Mesenchymal stem cell (in vitro differentiated cells and primary cell): ENCODE data around the gene TM9SF2.

Experiments used
- DNase-seq: peaks from one replicate; pipeline ENCODE4 v3.0.0-alpha.2; 2013
- H2AFZ ChIP-seq: one replicate; pipeline ENCODE4 v1.6.1; 2013; ENCODE audit warnings: low read depth, mild to moderate bottlenecking, control low read depth, inconsistent platforms, low read length, moderate library complexity
- H2AK5ac ChIP-seq: 2 replicates; pipeline ENCODE4 v1.6.1; 2013; ENCODE audit warnings: low read length, moderate library complexity, mild to moderate bottlenecking, inconsistent platforms; ENCODE audit not compliant: severe bottlenecking
- H2BK120ac ChIP-seq: one replicate; pipeline ENCODE4 v1.6.1; 2013; ENCODE audit warnings: low read depth, mild to moderate bottlenecking, inconsistent platforms, low read length, moderate library complexity
- H2BK12ac ChIP-seq, 2 experiments: one replicate each; pipeline ENCODE4 v1.6.1; 2013; ENCODE audit warnings: inconsistent platforms in 2 of 2, low read length in 2 of 2, mild to moderate bottlenecking in 2 of 2, moderate library complexity in 2 of 2, control low read depth in 1 of 2
- H2BK15ac ChIP-seq: one replicate; pipeline ENCODE4 v1.6.1; 2013; ENCODE audit warnings: mild to moderate bottlenecking, low read depth, inconsistent platforms; ENCODE audit not compliant: poor library complexity, severe bottlenecking
- H2BK5ac ChIP-seq: 2 replicates; pipeline ENCODE4 v1.6.1; 2013; ENCODE audit warnings: low read depth, mild to moderate bottlenecking, low read length, control low read depth, inconsistent platforms; ENCODE audit not compliant: poor library complexity, severe bottlenecking
- H3K14ac ChIP-seq, 2 experiments: one replicate each; pipeline ENCODE4 v1.6.1; 2013; ENCODE audit warnings: inconsistent platforms in 2 of 2, low read length in 2 of 2, control low read depth in 1 of 2, mild to moderate bottlenecking in 1 of 2, moderate library complexity in 1 of 2
- H3K18ac ChIP-seq, 2 experiments: one replicate each; pipeline ENCODE4 v1.6.1; 2013; ENCODE audit warnings: inconsistent platforms in 2 of 2, low read length in 2 of 2, control low read depth in 1 of 2, low read depth in 1 of 2, mild to moderate bottlenecking in 1 of 2
- H3K23ac ChIP-seq, 2 experiments: one replicate each; pipeline ENCODE4 v1.6.1; 2013; ENCODE audit warnings: inconsistent platforms in 2 of 2, low read length in 2 of 2, mild to moderate bottlenecking in 2 of 2, moderate library complexity in 2 of 2, control low read depth in 1 of 2
- H3K27ac ChIP-seq: 2 replicates; pipeline ENCODE4 v1.5.1; 2013; ENCODE audit warnings: mild to moderate bottlenecking, moderate library complexity, low read length, control low read depth, inconsistent platforms; ENCODE audit not compliant: poor library complexity, severe bottlenecking
- H3K27me3 ChIP-seq, 2 experiments: 2 replicates each; pipeline versions ENCODE4 v1.6.1 to v1.7.0; 2013; ENCODE audit warnings: low read length in 2 of 2, mild to moderate bottlenecking in 2 of 2, moderate library complexity in 2 of 2, control low read depth in 1 of 2, inconsistent platforms in 1 of 2; ENCODE audit not compliant: control insufficient read depth in 1 of 2, insufficient read depth in 1 of 2
- H3K36me3 ChIP-seq, 2 experiments: 2 replicates each; pipeline versions ENCODE4 v1.6.1 to v1.7.0; 2013; ENCODE audit warnings: low read length in 2 of 2, control low read depth in 1 of 2, inconsistent platforms in 1 of 2, low read depth in 1 of 2, mild to moderate bottlenecking in 1 of 2; ENCODE audit not compliant: insufficient read depth in 2 of 2, control insufficient read depth in 1 of 2
- H3K4ac ChIP-seq, 2 experiments: one replicate each; pipeline ENCODE4 v1.6.1; 2013; ENCODE audit warnings: inconsistent platforms in 2 of 2, low read length in 2 of 2, mild to moderate bottlenecking in 2 of 2, moderate library complexity in 2 of 2, control low read depth in 1 of 2, low read depth in 1 of 2
- H3K4me1 ChIP-seq: 2 replicates; pipeline ENCODE4 v1.6.1; 2013; ENCODE audit warnings: low read depth, low read length, control low read depth; ENCODE audit not compliant: control insufficient read depth, insufficient read depth
- H3K4me2 ChIP-seq: 2 replicates; pipeline ENCODE4 v1.6.1; 2013; ENCODE audit warnings: low read length, mild to moderate bottlenecking, inconsistent platforms; ENCODE audit not compliant: poor library complexity, severe bottlenecking
- H3K4me3 ChIP-seq, 2 experiments: 2 replicates each; pipeline versions ENCODE4 v1.5.1 to v1.7.0; 2013; ENCODE audit warnings: low read length in 2 of 2, mild to moderate bottlenecking in 2 of 2, control low read depth in 1 of 2, low read depth in 1 of 2; ENCODE audit not compliant: insufficient read depth in 1 of 2
- H3K79me1 ChIP-seq: replicated peaks from 2 replicates; pipeline ENCODE4 v1.6.1; 2013; ENCODE audit warnings: mild to moderate bottlenecking, control low read depth, low read length, inconsistent platforms; ENCODE audit not compliant: poor library complexity, severe bottlenecking
- H3K9ac ChIP-seq: 2 replicates; pipeline ENCODE4 v1.7.0; 2013; ENCODE audit warnings: mild to moderate bottlenecking, low read length, moderate library complexity
- H3K9me3 ChIP-seq: 2 replicates; pipeline ENCODE4 v1.7.0; 2013; ENCODE audit warnings: mild to moderate bottlenecking, low read length; ENCODE audit not compliant: control insufficient read depth
- H4K8ac ChIP-seq: one replicate; pipeline ENCODE4 v1.6.1; 2013; ENCODE audit warnings: inconsistent platforms, mild to moderate bottlenecking, low read length, moderate library complexity
- H4K91ac ChIP-seq: one replicate; pipeline ENCODE4 v1.6.1; 2013; ENCODE audit warnings: mild to moderate bottlenecking, low read length, inconsistent platforms
- WGBS: methylation state at CpG from one replicate; pipeline ENCODE4 v1.1.7; 2013; ENCODE audit warnings: mixed read lengths; 5-methylcytosine and 5-hydroxymethylcytosine counted together

TM9SF2 gene

GRCh38 chr13:99548448-99548847, 47.2 kb downstream of the TM9SF2 start:
- Histone ChIP-seq H3K9ac (no peak overlapping the region), H2AK5ac (no peak overlapping the region), H3K4ac (no peak overlapping the region), H3K4me3 (no peak overlapping the region), H3K18ac (no peak overlapping the region), H3K4me1 (no peaks in the 10 kb centered on the region), H3K23ac (no peak overlapping the region), H2BK120ac (no peak overlapping the region), H3K4me2 (no peak overlapping the region), H4K91ac (no peak overlapping the region), H2AFZ (no peak overlapping the region), H3K27ac (no peak overlapping the region), H3K36me3 (peaks cover 30 to 100% of the 10 kb centered on the region in 2 experiments), H3K27me3 (no peaks in the 10 kb centered on the region), H4K8ac (no peak overlapping the region), H3K9me3 (no peaks in the 10 kb centered on the region), H2BK5ac (no peak overlapping the region), H3K14ac (no peak overlapping the region), H3K79me1 (peaks cover 19% of the 10 kb centered on the region), H2BK15ac (no peak overlapping the region), H2BK12ac (no peak overlapping the region)
- DNase-seq = no peak
- 95% methylated on average over 2 of the region's 4 CpGs for WGBS

- H4K91ac ChIP-seq = no peak overlapping the region
- H3K9ac ChIP-seq = no peak overlapping the region
- H3K27ac ChIP-seq = no peak overlapping the region
- DNase-seq = no peak
- H3K23ac ChIP-seq = no peak overlapping the region
- H2BK5ac ChIP-seq = no peak overlapping the region
- no peak overlapping the region for H2BK120ac ChIP-seq
- no peak overlapping the region for H2AK5ac ChIP-seq
- H3K27me3 ChIP-seq = no peaks in the 10 kb centered on the region
- H4K8ac ChIP-seq = no peak overlapping the region
- no peak overlapping the region for H3K4ac ChIP-seq
- H3K9me3 ChIP-seq = no peaks in the 10 kb centered on the region
- H3K4me1 ChIP-seq = no peaks in the 10 kb centered on the region
- H3K18ac ChIP-seq = no peak overlapping the region
- no peak overlapping the region for H3K4me3 ChIP-seq
- H2BK12ac ChIP-seq = no peak overlapping the region
- H3K36me3 ChIP-seq = peaks cover 12 to 95% of the 10 kb centered on the region in 2 experiments
- H3K4me2 ChIP-seq = no peak overlapping the region
- WGBS = 100% methylated on average over 2 of the region's 5 CpGs
- peaks cover 7% of the 10 kb centered on the region for H3K79me1 ChIP-seq
- no peak overlapping the region for H3K14ac ChIP-seq
- no peak overlapping the region for H2BK15ac ChIP-seq
- no peak overlapping the region for H2AFZ ChIP-seq
Measured at GRCh38 chr13:99553033-99553432, 51.8 kb downstream of the TM9SF2 start.

GRCh38 chr13:99555149-99555548, 53.9 kb downstream of the TM9SF2 start:
- Histone ChIP-seq H3K4ac (no peak overlapping the region), H3K9ac (no peak overlapping the region), H2BK12ac (no peak overlapping the region), H2BK15ac (no peak overlapping the region), H2AFZ (no peak overlapping the region), H2BK5ac (no peak overlapping the region), H4K8ac (no peak overlapping the region), H3K27me3 (no peaks in the 10 kb centered on the region), H2AK5ac (no peak overlapping the region), H3K79me1 (peaks cover 12% of the 10 kb centered on the region), H3K4me3 (no peak overlapping the region), H3K4me2 (no peak overlapping the region), H3K14ac (no peak overlapping the region), H4K91ac (no peak overlapping the region), H2BK120ac (no peak overlapping the region), H3K4me1 (no peaks in the 10 kb centered on the region), H3K23ac (no peak overlapping the region), H3K27ac (no peak overlapping the region), H3K36me3 (peaks cover 9 to 93% of the 10 kb centered on the region in 2 experiments), H3K9me3 (no peaks in the 10 kb centered on the region), H3K18ac (no peak overlapping the region)
- 100% methylated on average over 1 of the region's 5 CpGs for WGBS
- DNase-seq = no peak

GRCh38 chr13:99556867-99557443, 55.7 kb downstream of the TM9SF2 start:
- Histone ChIP-seq H2BK12ac (no peak overlapping the region), H2AK5ac (no peak overlapping the region), H3K4me1 (no peaks in the 10 kb centered on the region), H3K18ac (no peak overlapping the region), H2BK15ac (no peak overlapping the region), H2BK5ac (no peak overlapping the region), H3K27me3 (no peaks in the 10 kb centered on the region), H3K9ac (no peak overlapping the region), H4K91ac (no peak overlapping the region), H3K4me3 (no peak overlapping the region), H3K4ac (no peak overlapping the region), H3K23ac (no peak overlapping the region), H4K8ac (no peak overlapping the region), H2AFZ (no peak overlapping the region), H3K14ac (no peak overlapping the region), H3K36me3 (peaks cover 6 to 91% of the 10 kb centered on the region in 2 experiments), H2BK120ac (no peak overlapping the region), H3K79me1 (peaks cover 12% of the 10 kb centered on the region), H3K27ac (no peak overlapping the region), H3K4me2 (no peak overlapping the region), H3K9me3 (no peaks in the 10 kb centered on the region)
- no peak for DNase-seq
- 95% methylated on average over 5 of the region's 7 CpGs for WGBS
